Heart right ventricle (tissue), 16 donors: ENCODE measurements around the gene PSME1. TPM values are rescaled to one million over a fixed set of nuclear protein-coding genes. Genes with fewer than 3 reads are reported as not detected.

Experiments
- ATAC-seq, 8 donors: fragments of 200-7000 bp; cut with Tn5 transposase; one replicate each; pipeline ENCODE4 v1.9.1; 2020; ENCODE audit warnings: mild to moderate bottlenecking in 8 of 8, moderate library complexity in 8 of 8, moderate number of reproducible peaks in 1 of 8
- DNase-seq, 2 donors: peaks; one replicate each; pipeline ENCODE4 v3.0.0-alpha.2; 2020
- H3K27ac ChIP-seq, 10 donors: fragments of 200-600 bp; sonication (generic) in 2 of 10; one replicate each; pipeline versions ENCODE4 v1.5.0 to v1.8.0; 2020 to 2022; ENCODE audit warnings: mild to moderate bottlenecking in 3 of 10
- H3K27me3 ChIP-seq, 7 donors: fragments of 200-600 bp; one replicate each; pipeline ENCODE4 v1.8.0; 2021 to 2022; ENCODE audit warnings: mild to moderate bottlenecking in 2 of 7
- H3K36me3 ChIP-seq, 9 donors: fragments of 200-600 bp; sonication (generic) in 1 of 9; one replicate each; pipeline versions ENCODE4 v1.5.0 to v1.8.0; 2020 to 2022; ENCODE audit warnings: mild to moderate bottlenecking in 2 of 9
- H3K4me1 ChIP-seq, 9 donors: fragments of 200-600 bp; sonication (generic) in 1 of 9; one replicate each; pipeline versions ENCODE4 v1.5.0 to v1.8.0; 2020 to 2022; ENCODE audit warnings: mild to moderate bottlenecking in 4 of 9
- H3K4me3 ChIP-seq, 10 donors: fragments of 200-600 bp; sonication (generic) in 2 of 10; one replicate each; pipeline versions ENCODE4 v1.5.0 to v1.8.0; 2020 to 2022; ENCODE audit warnings: mild to moderate bottlenecking in 7 of 10, moderate library complexity in 2 of 10
- H3K9me3 ChIP-seq, 11 donors: fragments of 200-600 bp in 10 of 11; sonication (generic) in 2 of 11; one replicate each; pipeline versions ENCODE4 v1.5.0 to v1.8.0; 2013 to 2022; ENCODE audit warnings: mild to moderate bottlenecking in 2 of 11, control low read depth in 1 of 11, moderate library complexity in 1 of 11
- CTCF ChIP-seq, 9 donors: fragments of 200-600 bp; sonication (generic) in 2 of 9; IDR thresholded peaks; one replicate each; pipeline versions ENCODE4 v1.5.0 to v1.8.0; 2021 to 2022; ENCODE audit warnings: antibody characterized with exemption in 9 of 9, mild to moderate bottlenecking in 5 of 9, moderate library complexity in 1 of 9
- WGBS, 2 donors: extraction: QIAGEN DNeasy Blood & Tissue Kit; methylation state at CpG; one replicate each; pipeline ENCODE4 v1.1.7; 2013; ENCODE audit warnings: inconsistent platforms in 1 of 2; 5-methylcytosine and 5-hydroxymethylcytosine counted together
- intact Hi-C, 10 donors: fragments of 100-400 bp; cut with DNase I; formaldehyde crosslinking; loops; one replicate each; pipeline versions ENCODE4 v1.11.1 to v1.14.2; 2022
- polyA plus RNA-seq, 2 donors: library from polyadenylated mRNA; stranded (reverse); fragments of 200-250 nt; gene quantifications; one replicate each; pipeline ENCODE4 v1.2.3, GENCODE V29; 2013
- total RNA-seq, 10 donors: library from RNA; stranded (reverse); fragmentation: NEBNext Ultra II Directional in 3 of 10; extraction: Animal tissue kit (Norgen Biotek cat#: 25700) in 3 of 10; gene quantifications; one replicate each; pipeline versions ENCODE4 v1.2.1 to v1.2.4, GENCODE V29; 2021 to 2023
- donor health status: Arrhythmogenic right ventricular cardiomyopathy.
- donor health status: ischemic (EF 13 %, LVEDD 7.1; RV severe dilation, severe dysfunction).
- donor health status: healthy with polysubstance abuse.
- donor health status: DM: no; HTN: yes; CAD: no.
- donor health status: DM: no; HTN: no; CAD: no.
- donor health status: ischemic (EF 25% LVEDD 6.9; RV normal size, moderate dysfunction).
- donor health status: ischemic (EF 25% LVEDD 5.7; RV mildly dilated, moderate dysfunction).
- donor health status: healthy.
- donor health status: DM: yes; HTN: yes; CAD: no.
- donor health status: Ischemic cardiomyopathy.
- donor health status: ischemic (EF 35%, LVEDD 5.7; RV mildly dilated, moderate dysfunction).
- donor health status: nonischemic (EF 11% LVEDD 7.7; RV severe dilation, severe dysfunction).
- donor health status: DM: yes; HTN: yes; CAD: no.
- donor health status: PGD.
- donor health status: ischemic (EF 29% LVEDD 5.4; RV normal size, mild dysfunction).
- donor health status: nonischemic (EF 23%, LVEDD 6.1; RV moderate dilation, normal function).

The PSME1 gene
- total and polyA plus RNA-seq, 12 donors, result 84.3 to 341 (median 103) TPM

- 85 to 93% methylated on average over 8 of the region's 8 CpGs for WGBS, 2 donors
- Histone ChIP-seq H3K9me3 (no peaks in the 10 kb centered on the region), H3K4me3 (peak overlapping the region in 1 of 10 donors; percentile 99), H3K27ac (peak overlapping the region in 7 of 10 donors; percentile 5 to 99 (median 97)), H3K27me3 (no peaks in the 10 kb centered on the region), H3K36me3 (peaks cover 0 to 35% (median 20%) of the 10 kb centered on the region in 9 donors), H3K4me1 (peaks cover 14 to 66% (median 48%) of the 10 kb centered on the region in 9 donors)
- intact Hi-C loops, result no loop called here
- ATAC-seq, result no peak
- DNase-seq, result no peak
- TF ChIP-seq CTCF (IDR thresholded peaks at IDR 0.05), result no peak
These were observed 1.8 kb downstream of the PSME1 start for GRCh38 chr14:24137529-24138395.

- 78% methylated on average over 13 of the region's 13 CpGs for WGBS, 2 donors
- no peak overlapping the region for H3K4me3 ChIP-seq
- peak overlapping the region in 2 of 10 donors; percentile 20 to 25 for H3K27ac ChIP-seq
- DNase-seq, result no peak
- H3K36me3 ChIP-seq, result peaks cover 0 to 42% (median 20%) of the 10 kb centered on the region in 9 donors
- no peaks in the 10 kb centered on the region for H3K9me3 ChIP-seq
- peaks cover 14 to 60% (median 44%) of the 10 kb centered on the region in 9 donors for H3K4me1 ChIP-seq
- H3K27me3 ChIP-seq, result no peaks in the 10 kb centered on the region
- intact Hi-C loops, result no loop called here
- no peak for TF ChIP-seq CTCF (IDR thresholded peaks at IDR 0.05)
- ATAC-seq, result no peak
These were observed 2.6 kb downstream of the PSME1 start for GRCh38 chr14:24138396-24139271.

- H3K27ac ChIP-seq, result peak overlapping the region in 2 of 10 donors; percentile 8 to 20
- DNase-seq, result no peak
- TF ChIP-seq CTCF (IDR thresholded peaks at IDR 0.05), result no peak
- peaks cover 14 to 68% (median 44%) of the 10 kb centered on the region in 9 donors for H3K4me1 ChIP-seq
- intact Hi-C loops, result no loop called here
- ATAC-seq, result no peak
- no peaks in the 10 kb centered on the region for H3K9me3 ChIP-seq
- H3K4me3 ChIP-seq, result peak overlapping the region in 3 of 10 donors; percentile 70 to 88 (median 85)
- 88 to 89% methylated on average over 9 of the region's 9 CpGs for WGBS, 2 donors
- H3K27me3 ChIP-seq, result no peaks in the 10 kb centered on the region
- peaks cover 0 to 50% (median 20%) of the 10 kb centered on the region in 9 donors for H3K36me3 ChIP-seq
These were observed 3.4 kb downstream of the PSME1 start for GRCh38 chr14:24139272-24139934.
